LNCAP (cell line): ENCODE measurements around the gene ASTN2.

Source experiments
- CTCF ChIP-seq: fragments of 450-650 bp; IDR thresholded peaks from 2 replicates; pipeline ENCODE4 v1.5.1; 2017; ENCODE audit warnings: mild to moderate bottlenecking

Gene ASTN2

GRCh38 chr9:117414906-117415331, at the start of gene ASTN2:
Gene ASTN2 (minus strand): TSS chr9:117415057. CDS start chr9:117414938, 119 bp downstream.
- TF ChIP-seq CTCF: no peak

- no peak for TF ChIP-seq CTCF
Observed at GRCh38 chr9:117462861-117463260, 48.0 kb upstream of the ASTN2 start.

- TF ChIP-seq CTCF: no peak
Observed at GRCh38 chr9:117461386-117461785, 46.5 kb upstream of the ASTN2 start.

GRCh38 chr9:117460743-117461142, 45.9 kb upstream of the ASTN2 start:
- no peak for TF ChIP-seq CTCF

GRCh38 chr9:117459913-117460312, 45.1 kb upstream of the ASTN2 start:
- TF ChIP-seq CTCF: no peak

GRCh38 chr9:117458066-117458465, 43.2 kb upstream of the ASTN2 start:
- no peak for TF ChIP-seq CTCF

GRCh38 chr9:117454711-117455110, 39.9 kb upstream of the ASTN2 start:
- no peak for TF ChIP-seq CTCF

- TF ChIP-seq CTCF: no peak
Observed at GRCh38 chr9:117453737-117454136, 38.9 kb upstream of the ASTN2 start.
